NCI-H2171 treated with DMSO at 0.1 percent for 48 hours (cell line): ENCODE results near the gene ACYP2.
"Not testable (repeated sequence)": the region's sequence is repeated elsewhere in the genome, so short reads cannot be mapped to it uniquely, and the experiment has no call there.

Experiments
- DNase-seq: peaks from one replicate; lab custom pipeline; 2025; lab: John Stamatoyannopoulos, UW

The ACYP2 gene

GRCh38 chr2:54099370-54099769 is 16.0 kb upstream of the ACYP2 start:
- no peak for DNase-seq

- no peak for DNase-seq
Measured at GRCh38 chr2:54099829-54100585, 15.4 kb upstream of the ACYP2 start.

GRCh38 chr2:54100772-54101171 is 14.6 kb upstream of the ACYP2 start:
- no peak for DNase-seq

GRCh38 chr2:54103454-54104314 is 11.7 kb upstream of the ACYP2 start:
- DNase-seq = peak; percentile 15

GRCh38 chr2:54106631-54107454 is 8.6 kb upstream of the ACYP2 start:
- peak; percentile 74 for DNase-seq

GRCh38 chr2:54107455-54107764 is 8.0 kb upstream of the ACYP2 start:
- DNase-seq = no peak

GRCh38 chr2:54107903-54108615 is 7.4 kb upstream of the ACYP2 start:
- DNase-seq = peak; percentile 71

- DNase-seq = no peak
Measured at GRCh38 chr2:54109848-54110247, 5.6 kb upstream of the ACYP2 start.

GRCh38 chr2:54114479-54114878 is 936 bp upstream of the ACYP2 start:
- not testable (repeated sequence) for DNase-seq

GRCh38 chr2:54114936-54115283 is 505 bp upstream of the ACYP2 start:
- no peak for DNase-seq

- not testable (repeated sequence) for DNase-seq
Measured at GRCh38 chr2:54116598-54116997, 1.2 kb downstream of the ACYP2 start.

- no peak for DNase-seq
Measured at GRCh38 chr2:54120950-54121349, 5.5 kb downstream of the ACYP2 start.

- no peak for DNase-seq
Measured at GRCh38 chr2:54122171-54122935, 6.9 kb downstream of the ACYP2 start.

GRCh38 chr2:54122939-54123338 is 7.5 kb downstream of the ACYP2 start:
- DNase-seq = no peak

GRCh38 chr2:54127174-54127573 is 11.8 kb downstream of the ACYP2 start:
- DNase-seq = not testable (repeated sequence)

- no peak for DNase-seq
Measured at GRCh38 chr2:54133056-54133455, 17.6 kb downstream of the ACYP2 start.

GRCh38 chr2:54139210-54139609 is 23.8 kb downstream of the ACYP2 start:
- DNase-seq = no peak

- no peak for DNase-seq
Measured at GRCh38 chr2:54143780-54144179, 28.4 kb downstream of the ACYP2 start.

GRCh38 chr2:54148391-54148790 is 33.0 kb downstream of the ACYP2 start:
- DNase-seq = no peak

GRCh38 chr2:54149638-54150441 is 34.4 kb downstream of the ACYP2 start:
- peak; percentile 14 for DNase-seq
